ENCODE measurements around the gene LGI1.
A peak's percentile ranks its signal among the peaks of the same experiment; 100 is the strongest.

Gene LGI1

DNA sequence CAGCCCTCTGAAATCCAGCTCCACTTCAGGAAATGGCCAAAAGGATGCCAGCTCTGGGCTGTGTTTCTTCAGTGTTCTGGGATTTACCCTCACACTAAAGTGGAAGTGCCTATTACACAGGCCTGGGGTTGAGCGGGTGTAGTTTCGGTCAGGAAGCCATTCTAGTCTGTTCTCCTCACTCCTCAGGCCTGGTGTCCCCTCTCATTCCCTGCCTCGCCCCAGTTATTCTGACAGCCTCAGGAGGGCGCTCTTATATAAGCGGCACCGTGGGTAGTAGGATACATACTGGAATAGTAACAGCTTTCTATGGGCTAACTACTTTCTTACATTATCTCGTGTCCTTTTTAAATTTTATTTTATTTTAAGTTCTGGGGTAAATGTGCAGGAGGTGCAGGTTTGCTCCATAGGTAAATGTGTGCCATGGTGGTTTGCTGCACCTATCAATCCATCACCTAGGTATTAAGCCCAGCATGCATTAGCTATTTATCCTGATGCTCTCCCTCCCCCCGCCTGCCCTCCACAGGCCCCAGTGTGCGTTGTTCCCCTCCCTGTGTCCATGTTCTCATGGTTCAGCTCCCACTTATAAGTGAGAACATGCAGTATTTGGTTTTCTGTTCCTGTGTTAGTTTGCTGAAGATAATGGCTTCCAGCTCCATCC lies 12.2 kb upstream of the LGI1 start:
- Mint-ChIP-seq H3K4me3 (no peak overlapping the region), H3K4me1 (peaks cover 6% of the 10 kb centered on the region), H3K36me3 (no peaks in the 10 kb centered on the region), H3K9me3 (no peaks in the 10 kb centered on the region), H3K27me3 (no peaks in the 10 kb centered on the region), H3K27ac (no peak overlapping the region)
- DNase-seq (ENCODE audit: low spot score in 2 of 2) (no peak), ATAC-seq (ENCODE audit: low read depth) (no peak)

- DNase-seq (ENCODE audit: low spot score in 2 of 2) (no peak), ATAC-seq (ENCODE audit: low read depth) (no peak)
- no peaks in the 10 kb centered on the region for H3K36me3 Mint-ChIP-seq
- H3K4me1 Mint-ChIP-seq: peaks cover 13% of the 10 kb centered on the region
- H3K27me3 Mint-ChIP-seq: peaks cover 3% of the 10 kb centered on the region
- no peak overlapping the region for H3K27ac Mint-ChIP-seq
- no peak overlapping the region for H3K4me3 Mint-ChIP-seq
- no peaks in the 10 kb centered on the region for H3K9me3 Mint-ChIP-seq
Measured at GRCh38 chr10:93746844-93747284, 10.9 kb upstream of the LGI1 start.

DNA sequence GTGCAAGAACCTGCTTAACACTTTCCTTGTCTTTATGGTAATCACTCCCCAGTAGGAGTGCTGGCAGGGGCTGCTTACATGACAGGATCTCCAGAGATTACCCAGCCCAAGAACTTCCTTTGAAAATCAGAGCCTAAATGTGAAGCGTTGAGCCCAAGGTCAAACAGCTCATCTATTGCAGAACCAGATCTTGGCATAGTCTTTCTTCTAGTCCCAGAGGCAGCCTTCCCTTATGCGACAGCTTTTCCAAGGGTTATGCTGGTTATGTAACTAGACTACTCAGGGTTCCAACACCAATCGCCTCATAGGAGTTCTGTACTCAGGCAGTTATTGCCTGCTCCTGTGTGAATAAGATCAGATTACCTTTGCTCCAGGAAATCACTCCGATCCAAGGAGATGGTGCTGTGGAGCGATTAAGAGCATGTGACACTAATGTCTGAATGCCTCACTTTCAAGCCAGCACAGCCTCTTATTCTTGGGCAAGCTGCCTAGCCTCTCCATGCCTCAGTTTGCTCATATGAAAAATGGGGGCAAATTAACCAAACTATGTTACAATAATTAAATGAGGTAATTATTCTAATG lies 8.4 kb upstream of the LGI1 start:
- DNase-seq (ENCODE audit: low spot score in 2 of 2) (no peak), ATAC-seq (ENCODE audit: low read depth) (no peak)
- Mint-ChIP-seq H3K27me3 (peaks cover 7% of the 10 kb centered on the region), H3K4me1 (peaks cover 15% of the 10 kb centered on the region), H3K4me3 (no peak overlapping the region), H3K36me3 (no peaks in the 10 kb centered on the region), H3K27ac (no peak overlapping the region), H3K9me3 (no peaks in the 10 kb centered on the region)

GRCh38 chr10:93751124-93751523 lies 6.6 kb upstream of the LGI1 start:
- Mint-ChIP-seq H3K27ac (no peak overlapping the region), H3K4me1 (peaks cover 15% of the 10 kb centered on the region), H3K27me3 (peaks cover 9% of the 10 kb centered on the region), H3K36me3 (no peaks in the 10 kb centered on the region), H3K4me3 (no peak overlapping the region), H3K9me3 (no peaks in the 10 kb centered on the region)
- DNase-seq (ENCODE audit: low spot score in 2 of 2): no peak
- ATAC-seq (ENCODE audit: low read depth): no peak

GRCh38 chr10:93751832-93752231 lies 5.9 kb upstream of the LGI1 start:
- H3K4me3 Mint-ChIP-seq: peak overlapping the region; percentile 71
- peak; percentile 65 for ATAC-seq (ENCODE audit: low read depth)

GRCh38 chr10:93752761-93753160 lies 5.0 kb upstream of the LGI1 start:
- no peak for ATAC-seq (ENCODE audit: low read depth)
- H3K36me3 Mint-ChIP-seq: no peaks in the 10 kb centered on the region
- H3K9me3 Mint-ChIP-seq: no peaks in the 10 kb centered on the region
- DNase-seq (ENCODE audit: low spot score in 2 of 2): no peak
- peaks cover 12% of the 10 kb centered on the region for H3K4me1 Mint-ChIP-seq
- no peak overlapping the region for H3K27ac Mint-ChIP-seq
- H3K27me3 Mint-ChIP-seq: peaks cover 11% of the 10 kb centered on the region
- H3K4me3 Mint-ChIP-seq: no peak overlapping the region

More at GRCh38 chr10:93751832-93752231, 5.9 kb upstream of the LGI1 start:
- H3K4me1 Mint-ChIP-seq: peaks cover 14% of the 10 kb centered on the region
- no peaks in the 10 kb centered on the region for H3K36me3 Mint-ChIP-seq
- peaks cover 11% of the 10 kb centered on the region for H3K27me3 Mint-ChIP-seq
- no peaks in the 10 kb centered on the region for H3K9me3 Mint-ChIP-seq
- DNase-seq (ENCODE audit: low spot score in 2 of 2): peak in 1 of 2 donors; percentile 3
- H3K27ac Mint-ChIP-seq: no peak overlapping the region

DNA sequence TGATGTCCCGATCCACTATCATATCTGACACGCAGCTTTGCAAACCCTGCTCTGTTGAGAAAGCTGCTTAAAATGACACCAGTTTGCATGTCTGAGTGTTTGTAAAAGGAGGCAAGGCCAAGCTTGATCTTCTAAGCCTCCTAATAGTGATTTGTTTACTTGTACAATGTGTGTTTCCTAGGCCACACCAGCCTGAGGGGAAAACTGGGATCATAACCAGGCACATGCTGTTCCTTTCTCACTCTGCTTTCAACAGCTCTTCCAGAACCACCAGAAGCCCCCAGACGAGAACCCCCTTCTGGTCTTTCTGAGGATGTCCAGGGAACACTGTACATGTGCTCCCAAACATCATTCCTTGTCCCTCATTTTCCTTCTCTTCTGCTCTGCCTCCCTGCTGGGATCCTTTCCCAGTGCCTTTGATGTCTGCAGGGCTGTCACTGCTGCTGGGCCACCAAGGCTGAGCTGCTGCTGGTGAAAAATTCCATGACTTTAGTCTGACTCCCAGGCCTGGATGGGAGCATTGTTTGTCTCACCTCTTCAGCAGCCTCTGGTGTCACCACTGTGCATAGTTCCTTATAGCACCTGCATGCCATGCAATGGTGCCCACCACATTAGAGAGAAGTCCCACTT lies 4.0 kb upstream of the LGI1 start:
- ATAC-seq (ENCODE audit: low read depth) (no peak), DNase-seq (ENCODE audit: low spot score in 2 of 2) (no peak)
- Mint-ChIP-seq H3K4me1 (peaks cover 20% of the 10 kb centered on the region), H3K36me3 (no peaks in the 10 kb centered on the region), H3K27ac (peak overlapping the region; percentile 48), H3K27me3 (peaks cover 18% of the 10 kb centered on the region), H3K4me3 (no peak overlapping the region), H3K9me3 (no peaks in the 10 kb centered on the region)

GRCh38 chr10:93754761-93755160 lies 3.0 kb upstream of the LGI1 start:
- H3K36me3 Mint-ChIP-seq: no peaks in the 10 kb centered on the region
- ATAC-seq (ENCODE audit: low read depth) (no peak), DNase-seq (ENCODE audit: low spot score in 2 of 2) (no peak)
- no peak overlapping the region for H3K4me3 Mint-ChIP-seq
- H3K27ac Mint-ChIP-seq: no peak overlapping the region
- peaks cover 20% of the 10 kb centered on the region for H3K4me1 Mint-ChIP-seq
- peaks cover 18% of the 10 kb centered on the region for H3K27me3 Mint-ChIP-seq
- no peaks in the 10 kb centered on the region for H3K9me3 Mint-ChIP-seq

DNA sequence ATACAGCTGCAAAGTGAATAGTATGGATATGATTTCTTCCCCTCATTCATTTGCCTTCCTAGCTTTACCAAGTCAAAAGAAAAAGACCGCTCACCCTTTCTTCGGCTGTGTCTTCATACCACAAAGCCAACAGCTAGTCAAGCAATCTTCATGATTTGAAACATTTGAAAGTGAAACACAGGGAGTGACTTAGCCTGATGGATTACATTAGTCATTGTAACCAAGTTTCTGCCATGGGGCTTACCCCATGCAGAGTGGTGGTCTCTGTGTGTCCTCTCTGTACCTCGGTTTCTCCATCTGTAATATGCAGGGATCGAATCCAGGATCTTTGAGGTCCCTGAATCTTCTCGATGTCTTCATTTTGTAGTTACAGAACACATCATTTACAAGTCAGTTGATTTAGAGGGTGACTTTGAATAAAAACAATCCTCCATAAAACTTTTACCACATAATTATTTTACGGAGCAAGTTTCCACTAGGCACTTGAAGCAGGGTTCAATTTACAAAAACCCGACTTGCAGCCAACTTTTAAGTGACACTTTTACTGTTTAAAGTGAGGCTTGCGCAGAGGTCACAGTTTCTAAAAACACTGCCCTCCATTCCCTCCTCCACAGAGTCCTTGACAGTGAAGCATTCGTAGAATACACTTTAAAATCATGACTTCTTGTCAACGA lies 2.2 kb upstream of the LGI1 start:
- Mint-ChIP-seq H3K27ac (no peak overlapping the region), H3K4me3 (no peak overlapping the region), H3K27me3 (peaks cover 19% of the 10 kb centered on the region), H3K36me3 (no peaks in the 10 kb centered on the region), H3K9me3 (no peaks in the 10 kb centered on the region), H3K4me1 (peaks cover 20% of the 10 kb centered on the region)
- no peak for ATAC-seq (ENCODE audit: low read depth)
- DNase-seq (ENCODE audit: low spot score in 2 of 2): no peak

GRCh38 chr10:93756118-93756517 lies 1.6 kb upstream of the LGI1 start:
- ATAC-seq (ENCODE audit: low read depth) (no peak), DNase-seq (ENCODE audit: low spot score in 2 of 2) (no peak)
- H3K4me1 Mint-ChIP-seq: peaks cover 19% of the 10 kb centered on the region
- H3K27me3 Mint-ChIP-seq: peaks cover 23% of the 10 kb centered on the region
- no peaks in the 10 kb centered on the region for H3K9me3 Mint-ChIP-seq
- no peak overlapping the region for H3K4me3 Mint-ChIP-seq
- H3K36me3 Mint-ChIP-seq: no peaks in the 10 kb centered on the region
- no peak overlapping the region for H3K27ac Mint-ChIP-seq

- no peak for DNase-seq (ENCODE audit: low spot score in 2 of 2)
- no peaks in the 10 kb centered on the region for H3K9me3 Mint-ChIP-seq
- no peak for ATAC-seq (ENCODE audit: low read depth)
Measured at GRCh38 chr10:93757136-93757535, 600 bp upstream of the LGI1 start.

GRCh38 chr10:93758508-93758885 lies 761 bp downstream of the LGI1 start:
- no peak overlapping the region for H3K4me3 Mint-ChIP-seq
- no peaks in the 10 kb centered on the region for H3K36me3 Mint-ChIP-seq
- ATAC-seq (ENCODE audit: low read depth): no peak
- DNase-seq (ENCODE audit: low spot score in 2 of 2): no peak
- H3K4me1 Mint-ChIP-seq: peaks cover 16% of the 10 kb centered on the region
- no peak overlapping the region for H3K27ac Mint-ChIP-seq
- H3K27me3 Mint-ChIP-seq: peaks cover 23% of the 10 kb centered on the region
- H3K9me3 Mint-ChIP-seq: no peaks in the 10 kb centered on the region

More at GRCh38 chr10:93757136-93757535, 600 bp upstream of the LGI1 start:
- Mint-ChIP-seq H3K27ac (no peak overlapping the region), H3K4me1 (peaks cover 11% of the 10 kb centered on the region), H3K27me3 (peaks cover 22% of the 10 kb centered on the region), H3K36me3 (no peaks in the 10 kb centered on the region), H3K4me3 (no peak overlapping the region)

DNA sequence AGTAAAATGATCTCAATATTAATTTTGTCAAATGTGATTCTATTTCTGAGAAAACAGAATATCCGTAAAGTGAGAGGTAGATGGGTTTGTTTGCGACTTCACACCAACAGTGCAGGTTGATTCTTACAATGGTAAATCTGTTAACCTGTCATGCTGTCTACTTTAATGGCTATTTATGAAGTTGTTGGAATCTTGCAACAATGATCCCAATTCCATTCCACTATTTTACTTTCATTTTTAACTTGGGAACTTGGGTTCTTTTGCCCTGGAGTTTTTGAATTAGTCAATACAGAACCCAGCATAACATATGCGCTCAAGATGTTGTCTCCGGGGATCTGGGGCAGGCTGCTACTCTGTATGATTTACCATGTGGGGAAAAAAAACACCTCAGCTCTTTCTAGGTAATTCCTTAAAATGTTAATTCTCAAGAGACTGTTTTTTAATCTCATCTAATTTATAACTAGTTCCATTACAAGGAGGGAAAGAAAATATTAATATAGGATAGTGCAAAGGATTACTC lies 1.2 kb downstream of the LGI1 start:
- no peaks in the 10 kb centered on the region for H3K36me3 Mint-ChIP-seq
- no peak for ATAC-seq (ENCODE audit: low read depth)
- H3K27me3 Mint-ChIP-seq: peaks cover 23% of the 10 kb centered on the region
- DNase-seq (ENCODE audit: low spot score in 2 of 2): no peak
- no peaks in the 10 kb centered on the region for H3K9me3 Mint-ChIP-seq
- no peak overlapping the region for H3K27ac Mint-ChIP-seq
- H3K4me1 Mint-ChIP-seq: peaks cover 16% of the 10 kb centered on the region
- no peak overlapping the region for H3K4me3 Mint-ChIP-seq

DNA sequence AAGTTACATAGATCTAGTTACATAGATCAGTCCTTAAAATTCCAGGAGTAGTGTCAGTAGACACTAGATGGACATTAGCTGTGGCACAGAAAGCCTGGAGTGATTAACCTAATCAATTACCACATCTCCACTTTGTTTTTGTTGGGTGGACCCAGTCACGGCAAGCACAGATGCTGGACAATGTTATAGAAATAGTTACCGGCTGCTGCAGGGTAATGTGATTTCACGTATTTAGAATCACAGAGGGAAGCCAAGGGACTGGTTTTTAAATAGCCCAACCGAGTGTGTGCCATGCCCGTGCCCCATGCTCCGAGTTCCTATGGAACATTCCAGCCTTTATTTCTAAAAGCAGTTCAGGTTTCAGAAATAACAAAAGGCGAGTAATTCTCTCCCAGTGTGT lies 2.8 kb downstream of the LGI1 start:
- Mint-ChIP-seq H3K4me1 (peaks cover 16% of the 10 kb centered on the region), H3K27me3 (peaks cover 23% of the 10 kb centered on the region), H3K9me3 (no peaks in the 10 kb centered on the region), H3K36me3 (no peaks in the 10 kb centered on the region), H3K27ac (no peak overlapping the region), H3K4me3 (no peak overlapping the region)
- ATAC-seq (ENCODE audit: low read depth): no peak
- DNase-seq (ENCODE audit: low spot score in 2 of 2): no peak
